Mesenchymal stem cell (in vitro differentiated cells and primary cell): ENCODE measurements around the gene VWA2.

Experiments
- DNase-seq: peaks from one replicate; pipeline ENCODE4 v3.0.0-alpha.2; 2013
- H2AFZ ChIP-seq: one replicate; pipeline ENCODE4 v1.6.1; 2013; ENCODE audit warnings: low read depth, mild to moderate bottlenecking, control low read depth, inconsistent platforms, low read length, moderate library complexity
- H2AK5ac ChIP-seq: 2 replicates; pipeline ENCODE4 v1.6.1; 2013; ENCODE audit warnings: low read length, moderate library complexity, mild to moderate bottlenecking, inconsistent platforms; ENCODE audit not compliant: severe bottlenecking
- H2BK120ac ChIP-seq: one replicate; pipeline ENCODE4 v1.6.1; 2013; ENCODE audit warnings: low read depth, mild to moderate bottlenecking, inconsistent platforms, low read length, moderate library complexity
- H2BK12ac ChIP-seq, 2 experiments: one replicate each; pipeline ENCODE4 v1.6.1; 2013; ENCODE audit warnings: inconsistent platforms in 2 of 2, low read length in 2 of 2, mild to moderate bottlenecking in 2 of 2, moderate library complexity in 2 of 2, control low read depth in 1 of 2
- H2BK15ac ChIP-seq: one replicate; pipeline ENCODE4 v1.6.1; 2013; ENCODE audit warnings: mild to moderate bottlenecking, low read depth, inconsistent platforms; ENCODE audit not compliant: poor library complexity, severe bottlenecking
- H2BK5ac ChIP-seq: 2 replicates; pipeline ENCODE4 v1.6.1; 2013; ENCODE audit warnings: low read depth, mild to moderate bottlenecking, low read length, control low read depth, inconsistent platforms; ENCODE audit not compliant: poor library complexity, severe bottlenecking
- H3K14ac ChIP-seq, 2 experiments: one replicate each; pipeline ENCODE4 v1.6.1; 2013; ENCODE audit warnings: inconsistent platforms in 2 of 2, low read length in 2 of 2, control low read depth in 1 of 2, mild to moderate bottlenecking in 1 of 2, moderate library complexity in 1 of 2
- H3K18ac ChIP-seq, 2 experiments: one replicate each; pipeline ENCODE4 v1.6.1; 2013; ENCODE audit warnings: inconsistent platforms in 2 of 2, low read length in 2 of 2, control low read depth in 1 of 2, low read depth in 1 of 2, mild to moderate bottlenecking in 1 of 2
- H3K23ac ChIP-seq, 2 experiments: one replicate each; pipeline ENCODE4 v1.6.1; 2013; ENCODE audit warnings: inconsistent platforms in 2 of 2, low read length in 2 of 2, mild to moderate bottlenecking in 2 of 2, moderate library complexity in 2 of 2, control low read depth in 1 of 2
- H3K27ac ChIP-seq: 2 replicates; pipeline ENCODE4 v1.5.1; 2013; ENCODE audit warnings: mild to moderate bottlenecking, moderate library complexity, low read length, control low read depth, inconsistent platforms; ENCODE audit not compliant: poor library complexity, severe bottlenecking
- H3K27me3 ChIP-seq, 2 experiments: 2 replicates each; pipeline versions ENCODE4 v1.6.1 to v1.7.0; 2013; ENCODE audit warnings: low read length in 2 of 2, mild to moderate bottlenecking in 2 of 2, moderate library complexity in 2 of 2, control low read depth in 1 of 2, inconsistent platforms in 1 of 2; ENCODE audit not compliant: control insufficient read depth in 1 of 2, insufficient read depth in 1 of 2
- H3K36me3 ChIP-seq, 2 experiments: 2 replicates each; pipeline versions ENCODE4 v1.6.1 to v1.7.0; 2013; ENCODE audit warnings: low read length in 2 of 2, control low read depth in 1 of 2, inconsistent platforms in 1 of 2, low read depth in 1 of 2, mild to moderate bottlenecking in 1 of 2; ENCODE audit not compliant: insufficient read depth in 2 of 2, control insufficient read depth in 1 of 2
- H3K4ac ChIP-seq, 2 experiments: one replicate each; pipeline ENCODE4 v1.6.1; 2013; ENCODE audit warnings: inconsistent platforms in 2 of 2, low read length in 2 of 2, mild to moderate bottlenecking in 2 of 2, moderate library complexity in 2 of 2, control low read depth in 1 of 2, low read depth in 1 of 2
- H3K4me1 ChIP-seq: 2 replicates; pipeline ENCODE4 v1.6.1; 2013; ENCODE audit warnings: low read depth, low read length, control low read depth; ENCODE audit not compliant: control insufficient read depth, insufficient read depth
- H3K4me2 ChIP-seq: 2 replicates; pipeline ENCODE4 v1.6.1; 2013; ENCODE audit warnings: low read length, mild to moderate bottlenecking, inconsistent platforms; ENCODE audit not compliant: poor library complexity, severe bottlenecking
- H3K4me3 ChIP-seq, 2 experiments: 2 replicates each; pipeline versions ENCODE4 v1.5.1 to v1.7.0; 2013; ENCODE audit warnings: low read length in 2 of 2, mild to moderate bottlenecking in 2 of 2, control low read depth in 1 of 2, low read depth in 1 of 2; ENCODE audit not compliant: insufficient read depth in 1 of 2
- H3K79me1 ChIP-seq: replicated peaks from 2 replicates; pipeline ENCODE4 v1.6.1; 2013; ENCODE audit warnings: mild to moderate bottlenecking, control low read depth, low read length, inconsistent platforms; ENCODE audit not compliant: poor library complexity, severe bottlenecking
- H3K9ac ChIP-seq: 2 replicates; pipeline ENCODE4 v1.7.0; 2013; ENCODE audit warnings: mild to moderate bottlenecking, low read length, moderate library complexity
- H3K9me3 ChIP-seq: 2 replicates; pipeline ENCODE4 v1.7.0; 2013; ENCODE audit warnings: mild to moderate bottlenecking, low read length; ENCODE audit not compliant: control insufficient read depth
- H4K8ac ChIP-seq: one replicate; pipeline ENCODE4 v1.6.1; 2013; ENCODE audit warnings: inconsistent platforms, mild to moderate bottlenecking, low read length, moderate library complexity
- H4K91ac ChIP-seq: one replicate; pipeline ENCODE4 v1.6.1; 2013; ENCODE audit warnings: mild to moderate bottlenecking, low read length, inconsistent platforms
- WGBS: methylation state at CpG from one replicate; pipeline ENCODE4 v1.1.7; 2013; ENCODE audit warnings: mixed read lengths; 5-methylcytosine and 5-hydroxymethylcytosine counted together

Gene VWA2

DNA sequence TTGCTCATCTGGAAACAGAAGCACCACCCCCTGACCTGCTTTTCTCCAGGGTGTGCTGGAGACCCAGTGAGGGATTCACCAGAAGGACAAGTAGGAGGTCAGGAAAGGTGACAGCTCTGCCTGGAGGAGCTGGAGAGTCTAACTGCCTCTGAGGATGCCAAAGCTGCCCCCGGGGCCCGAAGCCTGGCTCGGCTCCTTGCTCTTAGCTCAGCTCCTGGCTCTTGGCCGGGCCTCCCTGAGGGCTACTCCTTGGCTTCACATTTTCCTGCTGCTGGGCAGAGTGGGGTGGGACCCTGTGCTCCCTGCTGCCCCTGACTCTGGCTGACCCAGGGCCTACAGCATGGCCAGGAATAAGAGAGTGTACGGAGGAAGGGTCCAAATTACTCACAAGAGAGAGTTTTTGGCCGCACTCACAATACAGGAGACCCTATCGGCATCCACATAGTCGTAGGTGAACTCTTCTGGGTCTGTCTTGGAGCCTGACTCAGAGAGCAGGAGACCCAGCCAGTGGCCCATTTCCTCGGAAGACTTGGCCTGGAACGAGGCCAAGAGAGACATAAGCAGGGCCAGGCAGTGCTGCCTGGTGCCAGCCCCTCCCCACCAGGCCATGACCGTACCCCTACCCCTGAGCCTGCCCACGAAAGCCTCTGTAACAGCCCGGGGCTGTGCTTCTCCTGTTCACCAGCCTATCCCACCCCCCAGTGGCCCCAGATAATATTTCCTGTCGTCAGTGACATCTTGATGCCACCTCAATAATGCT, 63.1 kb downstream of the VWA2 start:
- Histone ChIP-seq H3K4me2 (no peak overlapping the region), H2BK120ac (no peak overlapping the region), H3K4me3 (no peak overlapping the region), H3K27me3 (peaks cover 0 to 33% of the 10 kb centered on the region in 2 experiments), H3K36me3 (peaks cover 0 to 6% of the 10 kb centered on the region in 2 experiments), H2AFZ (no peak overlapping the region), H2BK5ac (no peak overlapping the region), H4K91ac (no peak overlapping the region), H3K27ac (no peak overlapping the region), H2AK5ac (no peak overlapping the region), H4K8ac (no peak overlapping the region), H3K79me1 (no peaks in the 10 kb centered on the region), H3K4ac (no peak overlapping the region), H2BK12ac (no peak overlapping the region), H2BK15ac (no peak overlapping the region), H3K18ac (no peak overlapping the region), H3K4me1 (peaks cover 33% of the 10 kb centered on the region), H3K9me3 (peaks cover 5% of the 10 kb centered on the region), H3K9ac (peak overlapping the region; percentile 4), H3K14ac (no peak overlapping the region), H3K23ac (no peak overlapping the region)
- 91% methylated on average over 13 of the region's 14 CpGs for WGBS
- no peak for DNase-seq

DNA sequence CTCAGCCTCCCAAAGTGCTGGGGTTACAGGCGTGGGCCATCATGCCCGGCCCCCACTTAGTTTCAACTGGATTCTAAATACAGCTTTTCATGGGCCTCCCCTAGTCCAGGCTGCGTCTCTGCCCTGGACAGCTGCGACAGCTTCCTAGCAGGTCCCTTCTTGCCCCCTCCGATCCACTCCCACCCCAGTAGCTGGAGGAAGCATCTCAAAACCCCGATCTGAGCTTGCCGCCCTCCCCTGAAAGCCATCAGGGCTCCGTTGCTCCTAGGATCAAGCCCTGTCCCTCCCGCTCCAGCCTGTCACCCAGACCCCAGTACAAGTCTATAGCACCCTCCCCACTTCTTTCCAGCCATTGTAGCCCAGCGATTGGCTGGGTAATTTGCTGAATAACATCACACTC, 64.5 kb downstream of the VWA2 start:
- H3K14ac ChIP-seq, result peak overlapping the region in 1 of 2 experiments; percentile 61
- H3K79me1 ChIP-seq, result no peaks in the 10 kb centered on the region
- H2BK15ac ChIP-seq, result peak overlapping the region; percentile 92
- H3K9ac ChIP-seq, result no peak overlapping the region
- peaks cover 38% of the 10 kb centered on the region for H3K4me1 ChIP-seq
- WGBS, result 79% methylated on average over 10 of the region's 10 CpGs
- H3K4ac ChIP-seq, result no peak overlapping the region
- H4K91ac ChIP-seq, result peak overlapping the region; percentile 5
- no peak overlapping the region for H2BK5ac ChIP-seq
- H3K27me3 ChIP-seq, result peaks cover 0 to 47% of the 10 kb centered on the region in 2 experiments
- H3K4me3 ChIP-seq, result no peak overlapping the region
- H3K23ac ChIP-seq, result no peak overlapping the region
- H2AK5ac ChIP-seq, result peak overlapping the region; percentile 44
- peak overlapping the region; percentile 59 for H4K8ac ChIP-seq
- H2BK120ac ChIP-seq, result peak overlapping the region; percentile 29
- H3K4me2 ChIP-seq, result no peak overlapping the region
- H3K18ac ChIP-seq, result peak overlapping the region in 1 of 2 experiments; percentile 19
- H3K36me3 ChIP-seq, result peaks cover 0 to 4% of the 10 kb centered on the region in 2 experiments
- H3K27ac ChIP-seq, result no peak overlapping the region
- DNase-seq, result no peak
- H3K9me3 ChIP-seq, result no peaks in the 10 kb centered on the region
- no peak overlapping the region for H2AFZ ChIP-seq
- peak overlapping the region; percentile 29 to 49 for H2BK12ac ChIP-seq

GRCh38 chr10:114304017-114304570, 65.0 kb downstream of the VWA2 start:
- Histone ChIP-seq H3K4ac (no peak overlapping the region), H3K27ac (peak overlapping the region; percentile 60), H3K79me1 (no peaks in the 10 kb centered on the region), H4K8ac (peak overlapping the region; percentile 59), H2BK12ac (no peak overlapping the region), H2AFZ (no peak overlapping the region), H4K91ac (no peak overlapping the region), H2AK5ac (no peak overlapping the region), H3K14ac (no peak overlapping the region), H2BK120ac (peak overlapping the region; percentile 29), H3K18ac (peak overlapping the region in 1 of 2 experiments; percentile 19), H3K4me1 (peaks cover 43% of the 10 kb centered on the region), H2BK15ac (no peak overlapping the region), H3K36me3 (peaks cover 0 to 4% of the 10 kb centered on the region in 2 experiments), H3K9me3 (no peaks in the 10 kb centered on the region), H3K27me3 (peaks cover 0 to 48% of the 10 kb centered on the region in 2 experiments), H3K4me2 (peak overlapping the region; percentile 73), H3K4me3 (no peak overlapping the region), H3K9ac (peak overlapping the region; percentile 39), H2BK5ac (no peak overlapping the region), H3K23ac (no peak overlapping the region)
- 1% methylated on average over 12 of the region's 14 CpGs for WGBS
- peak; percentile 98 for DNase-seq
